GM10847 (cell line): ENCODE data around the gene PLD4.

Source experiments
- POLR2A ChIP-seq: IDR thresholded peaks from 2 replicates; pipeline ENCODE4 v1.6.1; 2011; ENCODE audit not compliant: insufficient read length; ENCODE audit errors: extremely low read depth

The PLD4 gene

DNA sequence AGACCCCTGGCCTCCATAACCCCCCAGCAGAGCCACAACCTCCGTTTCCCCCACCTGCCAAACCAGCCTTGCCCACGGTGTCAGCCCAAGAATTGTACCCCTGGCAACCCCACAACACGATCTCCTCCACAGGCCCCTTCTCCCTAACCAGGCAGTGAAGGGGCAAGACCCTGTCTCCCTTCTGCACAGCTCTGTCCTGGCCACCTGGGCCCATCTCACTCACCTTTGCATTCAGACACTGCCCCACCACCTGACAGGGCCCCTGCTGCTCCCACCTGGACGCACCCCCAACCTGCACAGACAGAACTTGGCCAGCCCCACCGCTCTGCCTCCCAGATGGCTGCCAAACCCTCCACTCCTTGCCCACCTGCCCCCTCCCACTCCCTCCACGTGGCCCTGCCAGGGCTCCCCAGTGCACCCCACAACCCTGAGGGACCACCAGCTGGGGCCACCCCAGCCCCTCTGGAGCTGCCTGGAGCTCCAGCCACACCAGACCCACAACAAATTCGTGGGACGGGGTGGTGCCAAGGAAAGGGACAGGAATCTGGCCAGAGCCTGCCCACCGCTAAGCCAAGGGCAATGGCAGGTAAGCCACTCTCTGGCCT, 41.7 kb downstream of the PLD4 start:
- TF ChIP-seq POLR2A: no peak

- no peak for TF ChIP-seq POLR2A
These were observed 42.3 kb downstream of the PLD4 start for GRCh38 chr14:104966981-104967385.

- no peak for TF ChIP-seq POLR2A
These were observed 42.9 kb downstream of the PLD4 start for GRCh38 chr14:104967386-104968152.

DNA sequence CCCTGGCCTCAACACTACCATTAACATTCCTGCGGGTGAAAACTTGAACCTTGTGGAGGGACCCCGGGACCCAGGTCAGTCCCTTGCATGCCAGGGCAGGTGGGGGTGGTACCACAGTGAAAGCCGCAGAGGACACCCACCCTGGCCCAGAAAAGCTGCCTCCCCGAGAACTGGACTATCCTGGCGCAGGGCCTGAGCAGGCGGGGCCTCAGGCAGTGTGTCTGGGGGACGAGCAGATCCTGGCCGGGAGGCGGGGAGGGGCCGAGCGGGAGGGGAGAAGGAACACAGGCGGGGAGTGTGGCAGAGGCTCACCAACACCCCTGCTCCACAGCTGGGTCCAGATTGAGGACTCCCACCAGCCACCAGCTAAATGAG, 43.5 kb downstream of the PLD4 start:
- TF ChIP-seq POLR2A: no peak

- no peak for TF ChIP-seq POLR2A
These were observed 44.1 kb downstream of the PLD4 start for GRCh38 chr14:104968541-104969401.

DNA sequence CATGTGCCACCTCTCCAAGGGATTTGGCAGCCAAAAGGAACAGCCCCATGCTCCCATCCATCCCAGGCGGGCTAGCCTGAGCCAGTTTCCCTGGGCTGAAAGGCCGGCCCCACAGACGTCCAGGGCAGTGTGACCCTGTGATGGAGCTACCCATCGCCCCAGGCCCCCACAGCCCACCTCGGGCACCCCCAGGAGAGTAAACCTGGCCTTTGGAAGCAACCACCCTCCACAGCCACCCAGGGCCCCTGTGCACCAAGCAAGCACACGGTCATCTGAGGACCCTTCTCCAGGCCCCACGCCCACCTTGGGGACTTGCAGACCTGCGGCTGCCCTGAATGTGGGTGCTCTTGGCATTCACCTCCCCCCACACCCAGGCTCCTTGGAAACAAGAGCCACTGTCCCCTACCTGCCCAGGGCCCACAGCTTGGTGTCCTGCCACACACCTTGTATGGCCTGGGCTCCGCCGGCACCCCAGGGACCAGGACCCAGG, 45.1 kb downstream of the PLD4 start:
- TF ChIP-seq POLR2A: no peak

GRCh38 chr14:104970231-104971068, 45.8 kb downstream of the PLD4 start:
- no peak for TF ChIP-seq POLR2A

DNA sequence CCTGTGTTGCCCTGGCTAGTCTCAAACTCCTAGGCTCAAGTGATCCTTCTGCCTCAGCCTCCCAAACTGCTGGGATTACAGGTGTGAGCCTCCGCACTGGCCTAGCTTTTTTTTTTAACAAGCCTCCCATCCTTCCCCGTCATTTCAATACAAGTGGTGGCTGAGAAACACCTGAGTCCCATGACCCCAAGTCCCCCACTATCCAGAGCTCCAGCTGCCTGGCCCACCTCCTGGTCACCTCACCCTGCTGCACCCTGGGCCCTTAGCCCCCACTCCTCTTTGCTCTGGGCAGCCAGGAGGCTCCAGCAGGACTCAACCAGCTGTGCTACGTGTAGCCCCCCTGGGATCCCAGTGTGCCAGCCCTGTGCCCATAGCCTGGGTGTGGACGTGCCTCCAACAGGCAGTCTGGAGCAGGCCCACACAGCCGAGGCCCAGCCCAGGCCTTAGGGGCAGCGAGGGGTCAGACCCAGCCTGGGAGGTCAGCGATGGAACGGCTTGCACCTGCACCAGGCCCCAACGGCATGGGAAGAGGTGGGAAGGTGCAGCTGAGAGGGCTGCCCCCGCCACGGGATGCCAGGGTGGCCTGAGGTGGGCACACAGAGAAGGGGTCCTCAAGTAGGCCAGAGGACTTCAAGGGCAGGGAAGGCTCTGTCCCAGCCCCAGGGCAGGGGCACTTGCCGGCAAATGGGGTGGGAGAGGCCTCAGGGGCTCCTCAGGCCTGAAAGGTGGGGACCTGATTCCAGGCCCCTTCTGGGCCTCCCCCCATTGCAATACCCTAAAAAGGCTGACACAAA, 47.0 kb downstream of the PLD4 start:
- no peak for TF ChIP-seq POLR2A

DNA sequence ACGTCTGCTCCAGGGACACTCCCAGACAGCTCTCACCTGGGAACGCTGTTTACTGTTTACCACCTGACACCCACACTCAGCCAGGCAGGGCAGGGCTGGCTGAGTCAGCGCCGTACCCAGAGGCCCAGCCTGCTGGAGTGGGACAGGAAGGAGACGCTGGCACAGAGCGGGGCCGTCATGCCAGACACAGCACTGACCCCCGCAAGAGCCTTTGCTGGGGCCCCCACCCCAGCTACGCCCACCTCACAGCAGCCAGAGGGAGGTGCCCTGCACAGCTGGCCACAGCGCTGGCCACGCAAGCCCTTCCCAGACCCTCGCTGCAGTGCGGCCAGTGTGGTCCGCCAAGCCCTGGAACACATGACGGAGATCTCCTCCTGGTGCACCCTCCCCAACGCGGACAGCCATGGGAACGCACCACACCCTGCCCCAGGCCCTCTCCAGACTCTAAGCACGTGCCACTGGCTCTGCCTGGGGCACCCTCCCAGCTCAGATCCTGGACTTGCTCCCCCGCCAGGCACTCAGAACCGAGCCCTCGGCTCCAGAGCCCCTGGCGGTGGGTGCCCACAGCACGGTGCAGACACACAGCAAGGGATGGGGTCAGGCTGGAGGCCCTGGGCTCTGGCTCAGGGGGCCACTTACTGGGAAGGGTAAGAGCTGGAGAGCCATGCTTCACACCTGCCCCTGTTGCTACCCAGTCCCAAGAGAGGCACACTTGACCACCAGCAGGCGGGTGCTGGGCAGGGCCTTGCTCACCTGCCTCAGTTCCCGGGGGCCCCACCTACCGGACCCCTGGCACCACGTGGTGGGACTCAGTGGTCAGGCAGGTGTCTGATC, 47.8 kb downstream of the PLD4 start:
- TF ChIP-seq POLR2A: no peak

DNA sequence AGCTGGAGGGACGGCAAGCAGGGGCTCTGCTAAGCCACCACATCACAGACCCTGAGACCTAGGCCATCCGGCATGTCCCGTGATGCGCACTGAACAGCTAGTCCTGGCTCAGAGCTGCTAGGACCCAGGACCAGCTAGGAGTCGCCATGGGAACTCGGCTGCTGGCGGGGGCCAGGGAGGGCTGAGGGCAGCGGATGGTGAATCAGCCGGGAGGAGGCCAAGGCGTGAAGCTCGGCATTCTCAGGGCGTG, 48.4 kb downstream of the PLD4 start:
- TF ChIP-seq POLR2A: no peak

DNA sequence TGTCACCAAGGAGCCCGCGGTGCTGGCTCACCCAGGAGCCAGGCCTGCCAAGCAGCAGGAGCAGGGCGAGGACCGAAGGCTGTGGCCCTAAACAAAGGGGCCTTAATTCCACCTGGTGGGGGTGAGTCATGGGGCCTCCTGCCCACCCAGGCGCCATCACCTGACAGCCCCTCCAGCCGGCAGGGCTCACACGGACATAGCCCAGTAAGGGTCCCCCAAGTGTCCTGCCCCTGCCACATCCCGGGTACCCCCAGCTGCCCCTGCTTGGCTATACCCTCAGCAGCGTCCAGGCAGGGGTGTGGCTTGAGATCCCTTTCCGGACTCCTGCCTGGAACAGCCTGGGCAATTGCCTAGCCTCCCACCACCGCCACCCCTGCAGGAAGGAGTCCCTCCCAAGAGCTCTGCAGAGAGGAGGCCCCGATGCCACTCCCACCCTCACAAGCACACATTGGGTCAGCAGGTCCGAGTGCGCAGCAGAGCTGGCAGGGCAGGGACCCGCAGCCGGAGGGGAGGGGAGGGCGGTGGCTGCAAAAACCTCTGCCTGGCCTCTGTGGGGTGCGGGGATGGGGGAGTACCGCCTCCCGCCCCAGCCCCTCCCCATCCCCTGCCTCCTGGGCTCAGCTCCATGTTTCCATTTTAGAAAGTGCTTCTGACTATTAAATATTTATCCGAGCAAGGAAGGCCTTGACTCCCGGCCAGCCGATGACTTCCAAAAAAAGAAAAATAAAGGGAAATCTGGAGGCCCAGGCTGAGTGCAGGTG, 48.9 kb downstream of the PLD4 start:
- TF ChIP-seq POLR2A: no peak

DNA sequence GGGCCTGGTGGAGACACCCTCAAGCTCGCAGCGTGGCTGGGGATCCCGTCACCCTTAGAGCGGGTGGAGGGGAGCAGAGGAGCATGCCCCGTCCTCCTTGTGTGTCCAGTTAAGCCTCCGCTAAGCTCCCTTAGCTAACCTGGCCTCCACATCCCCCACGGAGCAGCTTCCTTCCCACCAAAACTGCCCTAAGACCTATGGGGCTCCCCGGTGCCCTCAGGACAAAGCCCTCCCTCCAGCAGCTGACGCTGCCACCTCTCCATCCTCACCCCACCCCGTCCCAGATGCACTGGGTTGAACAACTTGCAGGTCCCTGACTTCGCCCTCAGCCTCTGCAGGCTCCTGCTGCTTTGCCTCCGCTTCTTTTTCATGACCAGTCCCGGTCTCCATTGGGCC, 49.5 kb downstream of the PLD4 start:
- no peak for TF ChIP-seq POLR2A

DNA sequence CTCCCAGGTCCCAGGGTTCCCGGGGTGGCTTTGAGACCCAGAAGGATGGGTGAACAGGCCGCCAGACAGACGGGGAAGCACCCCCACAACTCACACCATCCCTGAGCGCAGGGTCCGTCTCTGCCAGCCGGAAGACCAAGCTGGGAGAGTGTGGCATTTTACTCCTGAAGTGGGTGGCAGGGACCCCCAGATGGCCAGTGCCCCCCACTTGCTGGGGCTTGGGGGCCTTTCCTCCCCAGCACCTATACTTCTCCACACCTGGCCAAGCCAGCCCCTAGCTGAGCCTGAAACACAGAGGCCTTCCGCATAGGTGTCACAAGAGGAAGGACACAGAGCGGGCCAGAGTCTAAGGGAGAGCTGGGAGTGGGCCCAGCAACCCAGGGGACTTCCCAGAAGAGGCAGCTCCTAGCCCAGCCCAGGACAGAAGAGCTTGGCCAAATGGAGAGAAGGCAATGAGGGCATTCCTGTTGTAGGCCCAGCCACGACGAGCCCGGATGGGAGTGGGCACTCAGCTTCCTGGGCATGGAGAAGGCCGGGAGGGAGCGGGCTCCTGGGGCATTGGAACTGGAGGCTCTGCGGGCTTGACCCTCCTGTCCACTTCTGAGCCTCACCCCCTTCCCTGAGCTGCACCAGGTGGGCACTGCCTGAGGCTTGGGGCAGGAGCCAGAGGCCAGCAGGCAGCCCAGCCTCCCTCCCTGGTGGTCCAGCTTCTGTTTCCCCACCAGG, 50.1 kb downstream of the PLD4 start:
- TF ChIP-seq POLR2A: no peak
